Colonic mucosa (tissue), 4 donors: ENCODE results near the gene RHOD. TPM values are rescaled to one million over a fixed set of nuclear protein-coding genes. Genes with fewer than 3 reads are reported as not detected.

ENCODE experiments used
- DNase-seq: peaks from one replicate; pipeline ENCODE4 v3.0.0-alpha.2; 2020
- H3K27ac ChIP-seq: fragments of 200-600 bp; one replicate; pipeline ENCODE4 v1.8.0; 2021
- H3K27me3 ChIP-seq: fragments of 200-600 bp; one replicate; pipeline ENCODE4 v1.8.0; 2021
- H3K36me3 ChIP-seq: fragments of 200-600 bp; one replicate; pipeline ENCODE4 v1.8.0; 2021
- H3K4me1 ChIP-seq: fragments of 200-600 bp; one replicate; pipeline ENCODE4 v1.8.0; 2021; ENCODE audit warnings: mild to moderate bottlenecking
- H3K4me3 ChIP-seq: fragments of 200-600 bp; one replicate; pipeline ENCODE4 v1.8.0; 2021
- H3K9ac ChIP-seq, 2 donors: one replicate each; pipeline ENCODE4 v1.7.0; 2013; ENCODE audit warnings: control low read depth in 2 of 2, low read depth in 2 of 2, low read length in 2 of 2
- H3K9me3 ChIP-seq: fragments of 200-600 bp; one replicate; pipeline ENCODE4 v1.8.0; 2021
- CTCF ChIP-seq: fragments of 200-600 bp; IDR thresholded peaks from one replicate; pipeline ENCODE4 v1.8.0; 2022; ENCODE audit warnings: antibody characterized with exemption, mild to moderate bottlenecking
- intact Hi-C: fragments of 100-400 bp; cut with DNase I; formaldehyde crosslinking; loops from one replicate; pipeline ENCODE4 v1.14.1; 2022
- total RNA-seq, 2 donors: library from RNA; stranded (reverse); fragmentation: NEBNext Ultra II Directional in 1 of 2; extraction: Animal tissue kit (Norgen Biotek cat#: 25700) in 1 of 2; gene quantifications; one replicate each; pipeline ENCODE4 v1.2.1, GENCODE V29; 2021
- donor health status: healthy.
- donor health status: DM: no; HTN: no; CAD: no.
- donor health status: DM: no; HTN: no; CAD: no.

The RHOD gene
- total RNA-seq, 2 donors from 2014 or later = 8.5 to 11.2 TPM

GRCh38 chr11:67027943-67028542, 28.6 kb upstream of the RHOD start:
- intact Hi-C loops = no loop called here
- TF ChIP-seq CTCF = no peak
- Histone ChIP-seq H3K27ac (no peak overlapping the region), H3K4me3 (no peak overlapping the region), H3K9me3 (no peaks in the 10 kb centered on the region), H3K4me1 (no peaks in the 10 kb centered on the region), H3K27me3 (peaks cover 14% of the 10 kb centered on the region), H3K36me3 (no peaks in the 10 kb centered on the region), H3K9ac (no peak overlapping the region)
- no peak for DNase-seq

- no peak for TF ChIP-seq CTCF
- Histone ChIP-seq H3K9ac (no peak overlapping the region), H3K9me3 (no peaks in the 10 kb centered on the region), H3K36me3 (no peaks in the 10 kb centered on the region), H3K4me1 (no peaks in the 10 kb centered on the region), H3K27me3 (peaks cover 5% of the 10 kb centered on the region), H3K4me3 (no peak overlapping the region), H3K27ac (no peak overlapping the region)
- intact Hi-C loops = no loop called here
- DNase-seq = no peak
Observed at GRCh38 chr11:67029146-67029545, 27.5 kb upstream of the RHOD start.

GRCh38 chr11:67030976-67031375, 25.7 kb upstream of the RHOD start:
- H3K9me3 ChIP-seq = no peaks in the 10 kb centered on the region
- no peaks in the 10 kb centered on the region for H3K36me3 ChIP-seq
- H3K4me1 ChIP-seq = no peaks in the 10 kb centered on the region
- H3K9ac ChIP-seq = no peak overlapping the region
- no peak for TF ChIP-seq CTCF
- no peak overlapping the region for H3K27ac ChIP-seq
- no peak for DNase-seq
- H3K4me3 ChIP-seq = no peak overlapping the region
- H3K27me3 ChIP-seq = no peaks in the 10 kb centered on the region
- intact Hi-C loops = no loop called here

GRCh38 chr11:67031791-67032561, 24.7 kb upstream of the RHOD start:
- no peak for TF ChIP-seq CTCF
- no peak overlapping the region for H3K9ac ChIP-seq

GRCh38 chr11:67032830-67033551, 23.7 kb upstream of the RHOD start:
- Histone ChIP-seq H3K9me3 (no peaks in the 10 kb centered on the region), H3K27ac (no peak overlapping the region), H3K4me1 (no peaks in the 10 kb centered on the region), H3K4me3 (no peak overlapping the region), H3K27me3 (no peaks in the 10 kb centered on the region), H3K36me3 (no peaks in the 10 kb centered on the region), H3K9ac (no peak overlapping the region)
- intact Hi-C loops = no loop called here
- TF ChIP-seq CTCF = no peak
- no peak for DNase-seq

More at GRCh38 chr11:67031791-67032561, 24.7 kb upstream of the RHOD start:
- H3K27ac ChIP-seq = no peak overlapping the region
- no peaks in the 10 kb centered on the region for H3K27me3 ChIP-seq
- no peaks in the 10 kb centered on the region for H3K36me3 ChIP-seq
- no peak for DNase-seq
- no peaks in the 10 kb centered on the region for H3K9me3 ChIP-seq
- intact Hi-C loops = no loop called here
- no peaks in the 10 kb centered on the region for H3K4me1 ChIP-seq
- no peak overlapping the region for H3K4me3 ChIP-seq
